ENCODE results near the gene H6PD.

- TF ChIP-seq, protein P1, sequence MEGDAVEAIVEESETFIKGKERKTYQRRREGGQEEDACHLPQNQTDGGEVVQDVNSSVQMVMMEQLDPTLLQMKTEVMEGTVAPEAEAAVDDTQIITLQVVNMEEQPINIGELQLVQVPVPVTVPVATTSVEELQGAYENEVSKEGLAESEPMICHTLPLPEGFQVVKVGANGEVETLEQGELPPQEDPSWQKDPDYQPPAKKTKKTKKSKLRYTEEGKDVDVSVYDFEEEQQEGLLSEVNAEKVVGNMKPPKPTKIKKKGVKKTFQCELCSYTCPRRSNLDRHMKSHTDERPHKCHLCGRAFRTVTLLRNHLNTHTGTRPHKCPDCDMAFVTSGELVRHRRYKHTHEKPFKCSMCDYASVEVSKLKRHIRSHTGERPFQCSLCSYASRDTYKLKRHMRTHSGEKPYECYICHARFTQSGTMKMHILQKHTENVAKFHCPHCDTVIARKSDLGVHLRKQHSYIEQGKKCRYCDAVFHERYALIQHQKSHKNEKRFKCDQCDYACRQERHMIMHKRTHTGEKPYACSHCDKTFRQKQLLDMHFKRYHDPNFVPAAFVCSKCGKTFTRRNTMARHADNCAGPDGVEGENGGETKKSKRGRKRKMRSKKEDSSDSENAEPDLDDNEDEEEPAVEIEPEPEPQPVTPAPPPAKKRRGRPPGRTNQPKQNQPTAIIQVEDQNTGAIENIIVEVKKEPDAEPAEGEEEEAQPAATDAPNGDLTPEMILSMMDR (IDR thresholded peaks at IDR 0.05 in 2 of 3, conservative IDR thresholded peaks at IDR 0.05 in 1 of 3; ENCODE audit: insufficient read depth in 2 of 3, low read depth in 1 of 3, low read length in 3 of 3) = no peak
- TF ChIP-seq, protein P2, sequence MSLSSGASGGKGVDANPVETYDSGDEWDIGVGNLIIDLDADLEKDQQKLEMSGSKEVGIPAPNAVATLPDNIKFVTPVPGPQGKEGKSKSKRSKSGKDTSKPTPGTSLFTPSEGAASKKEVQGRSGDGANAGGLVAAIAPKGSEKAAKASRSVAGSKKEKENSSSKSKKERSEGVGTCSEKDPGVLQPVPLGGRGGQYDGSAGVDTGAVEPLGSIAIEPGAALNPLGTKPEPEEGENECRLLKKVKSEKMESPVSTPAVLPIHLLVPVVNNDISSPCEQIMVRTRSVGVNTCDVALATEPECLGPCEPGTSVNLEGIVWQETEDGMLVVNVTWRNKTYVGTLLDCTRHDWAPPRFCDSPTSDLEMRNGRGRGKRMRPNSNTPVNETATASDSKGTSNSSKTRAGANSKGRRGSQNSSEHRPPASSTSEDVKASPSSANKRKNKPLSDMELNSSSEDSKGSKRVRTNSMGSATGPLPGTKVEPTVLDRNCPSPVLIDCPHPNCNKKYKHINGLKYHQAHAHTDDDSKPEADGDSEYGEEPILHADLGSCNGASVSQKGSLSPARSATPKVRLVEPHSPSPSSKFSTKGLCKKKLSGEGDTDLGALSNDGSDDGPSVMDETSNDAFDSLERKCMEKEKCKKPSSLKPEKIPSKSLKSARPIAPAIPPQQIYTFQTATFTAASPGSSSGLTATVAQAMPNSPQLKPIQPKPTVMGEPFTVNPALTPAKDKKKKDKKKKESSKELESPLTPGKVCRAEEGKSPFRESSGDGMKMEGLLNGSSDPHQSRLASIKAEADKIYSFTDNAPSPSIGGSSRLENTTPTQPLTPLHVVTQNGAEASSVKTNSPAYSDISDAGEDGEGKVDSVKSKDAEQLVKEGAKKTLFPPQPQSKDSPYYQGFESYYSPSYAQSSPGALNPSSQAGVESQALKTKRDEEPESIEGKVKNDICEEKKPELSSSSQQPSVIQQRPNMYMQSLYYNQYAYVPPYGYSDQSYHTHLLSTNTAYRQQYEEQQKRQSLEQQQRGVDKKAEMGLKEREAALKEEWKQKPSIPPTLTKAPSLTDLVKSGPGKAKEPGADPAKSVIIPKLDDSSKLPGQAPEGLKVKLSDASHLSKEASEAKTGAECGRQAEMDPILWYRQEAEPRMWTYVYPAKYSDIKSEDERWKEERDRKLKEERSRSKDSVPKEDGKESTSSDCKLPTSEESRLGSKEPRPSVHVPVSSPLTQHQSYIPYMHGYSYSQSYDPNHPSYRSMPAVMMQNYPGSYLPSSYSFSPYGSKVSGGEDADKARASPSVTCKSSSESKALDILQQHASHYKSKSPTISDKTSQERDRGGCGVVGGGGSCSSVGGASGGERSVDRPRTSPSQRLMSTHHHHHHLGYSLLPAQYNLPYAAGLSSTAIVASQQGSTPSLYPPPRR (CRISPR knock-in tag; IDR thresholded peaks at IDR 0.05; ENCODE audit: borderline replicate concordance) = no peak
- no peak for TF ChIP-seq ATF6 (CRISPR knock-in tag; IDR thresholded peaks at IDR 0.05)
- TF ChIP-seq KAT7 (CRISPR knock-in tag; IDR thresholded peaks at IDR 0.05; ENCODE audit: borderline replicate concordance) = no peak
Observed at GRCh38 chr1:9229549-9229948, 5.0 kb upstream of the H6PD start.
